IMR-90 (cell line): ENCODE results near the gene HOATZ. TPM values are rescaled to one million over a fixed set of nuclear protein-coding genes. Genes with fewer than 3 reads are reported as not detected.

Experiments
- ATAC-seq: fragments of 200-7000 bp; cut with Tn5 transposase; 2 replicates; pipeline ENCODE4 v1.9.1; 2020; ENCODE audit warnings: low read depth, mild to moderate bottlenecking, moderate library complexity
- BruUV-seq: library from RNA; stranded (reverse); fragments of 400-500 nt; replicated peaks from 2 replicates; lab custom pipeline; 2021; lab: Mats Ljungman, UMichigan
- CTCF ChIA-PET: fragments of 300-600 bp; formaldehyde crosslinking; extraction: SDS; loops from one replicate; lab custom pipeline; 2021; ENCODE audit warnings: antibody characterized with exemption; lab: Yijun Ruan, JAX
- POLR2A ChIA-PET: fragments of 300-600 bp; sonication (Branson Sonifier 250); formaldehyde crosslinking; loops from one replicate; lab custom pipeline; 2022; ENCODE audit warnings: antibody characterized with exemption; ENCODE audit not compliant: unreplicated experiment; lab: Charles Lee
- DNase-seq: peaks from one replicate; pipeline ENCODE4 v3.0.0; 2013
- H2AFZ ChIP-seq: replicated peaks from 2 replicates; pipeline ENCODE3; 2013; ENCODE audit warnings: low read length, mild to moderate bottlenecking; ENCODE audit not compliant: poor library complexity
- H2AK5ac ChIP-seq: 2 replicates; pipeline ENCODE4 v1.6.1; 2013; ENCODE audit warnings: low read depth, low read length, inconsistent platforms
- H2AK9ac ChIP-seq: replicated peaks from 2 replicates; pipeline ENCODE3; 2013; ENCODE audit warnings: mild to moderate bottlenecking, low read depth, low read length, moderate library complexity; ENCODE audit not compliant: poor library complexity
- H2BK120ac ChIP-seq: 2 replicates; pipeline ENCODE4 v1.6.1; 2013; ENCODE audit warnings: low read depth, low read length, inconsistent platforms
- H2BK15ac ChIP-seq: 3 replicates; pipeline ENCODE4 v1.6.1; 2013; ENCODE audit warnings: low read depth, low read length, inconsistent platforms
- H2BK20ac ChIP-seq: 2 replicates; pipeline ENCODE4 v1.6.1; 2013; ENCODE audit warnings: low read depth, mild to moderate bottlenecking, inconsistent platforms, low read length, moderate library complexity
- H2BK5ac ChIP-seq: 2 replicates; pipeline ENCODE4 v1.6.1; 2013; ENCODE audit warnings: mild to moderate bottlenecking, low read depth, low read length, inconsistent platforms; ENCODE audit not compliant: poor library complexity, severe bottlenecking
- H3K14ac ChIP-seq: replicated peaks from 2 replicates; pipeline ENCODE4 v1.6.1; 2013; ENCODE audit warnings: low read depth, low read length, inconsistent platforms
- H3K18ac ChIP-seq: 2 replicates; pipeline ENCODE4 v1.6.1; 2013; ENCODE audit warnings: low read depth, low read length, control low read depth
- H3K23ac ChIP-seq: 2 replicates; pipeline ENCODE4 v1.6.1; 2013; ENCODE audit warnings: low read depth, low read length, inconsistent platforms
- H3K27ac ChIP-seq: 2 replicates; pipeline ENCODE4 v1.5.1; 2013; ENCODE audit warnings: mild to moderate bottlenecking, control low read depth, low read length; ENCODE audit not compliant: insufficient read depth
- H3K27me3 ChIP-seq: 2 replicates; pipeline ENCODE4 v1.6.1; 2013; ENCODE audit warnings: low read length; ENCODE audit not compliant: control insufficient read depth, insufficient read depth
- H3K36me3 ChIP-seq: 2 replicates; pipeline ENCODE4 v1.6.1; 2013; ENCODE audit warnings: low read length, mixed read lengths; ENCODE audit not compliant: control insufficient read depth, insufficient read depth
- H3K4ac ChIP-seq: 2 replicates; pipeline ENCODE4 v1.6.1; 2013; ENCODE audit warnings: low read depth, low read length, inconsistent platforms
- H3K4me1 ChIP-seq: 2 replicates; pipeline ENCODE4 v1.6.1; 2013; ENCODE audit warnings: low read length, mixed read lengths; ENCODE audit not compliant: control insufficient read depth, insufficient read depth
- H3K4me2 ChIP-seq: 2 replicates; pipeline ENCODE4 v1.6.1; 2013; ENCODE audit warnings: low read depth, mild to moderate bottlenecking, control low read depth, low read length, moderate library complexity
- H3K4me3 ChIP-seq: 2 replicates; pipeline ENCODE4 v1.5.1; 2013; ENCODE audit warnings: low read depth, mild to moderate bottlenecking, control low read depth, low read length, moderate library complexity; ENCODE audit not compliant: insufficient read depth
- H3K56ac ChIP-seq: 2 replicates; pipeline ENCODE4 v1.6.1; 2013; ENCODE audit warnings: low read length, inconsistent platforms; ENCODE audit not compliant: insufficient read depth; ENCODE audit errors: extremely low read depth
- H3K79me1 ChIP-seq, 2 experiments: 2 replicates each; pipeline ENCODE4 v1.6.1; 2013; ENCODE audit warnings: low read length in 2 of 2, inconsistent platforms in 1 of 2, low read depth in 1 of 2
- H3K9ac ChIP-seq: 2 replicates; pipeline ENCODE4 v1.6.1; 2013; ENCODE audit warnings: low read depth, low read length, control low read depth
- H3K9me1 ChIP-seq: 2 replicates; pipeline ENCODE4 v1.6.1; 2013; ENCODE audit warnings: low read length, inconsistent platforms; ENCODE audit not compliant: insufficient read depth
- H3K9me3 ChIP-seq: 2 replicates; pipeline ENCODE4 v1.6.1; 2013; ENCODE audit warnings: low read length; ENCODE audit not compliant: control insufficient read depth, insufficient read depth
- H4K20me1 ChIP-seq: 2 replicates; pipeline ENCODE4 v1.6.1; 2013; ENCODE audit warnings: low read length, inconsistent platforms; ENCODE audit not compliant: insufficient read depth
- H4K5ac ChIP-seq: 2 replicates; pipeline ENCODE4 v1.6.1; 2013; ENCODE audit warnings: mild to moderate bottlenecking, low read depth, low read length, control low read depth
- H4K8ac ChIP-seq, 2 experiments: 2 replicates each; pipeline ENCODE4 v1.6.1; 2013; ENCODE audit warnings: low read depth in 2 of 2, low read length in 2 of 2, control low read depth in 1 of 2, inconsistent platforms in 1 of 2
- H4K91ac ChIP-seq: 2 replicates; pipeline ENCODE4 v1.6.1; 2013; ENCODE audit warnings: low read depth, low read length, inconsistent platforms; ENCODE audit not compliant: insufficient read depth
- BHLHE40 ChIP-seq: fragments of 150-350 bp; IDR thresholded peaks from 2 replicates; pipeline ENCODE4 v1.6.1; 2016; ENCODE audit warnings: mild to moderate bottlenecking, low read depth, low read length
- CEBPB ChIP-seq: IDR thresholded peaks from 2 replicates; pipeline ENCODE4 v1.6.1; 2012; ENCODE audit warnings: low read depth, low read length, improper control_type of control experiment
- CHD1 ChIP-seq: IDR thresholded peaks from 2 replicates; pipeline ENCODE4 v1.6.1; 2012; ENCODE audit warnings: low read depth, low read length, improper control_type of control experiment
- ELK1 ChIP-seq: fragments of 150-350 bp; IDR thresholded peaks from 2 replicates; pipeline ENCODE4 v1.6.1; 2016; ENCODE audit warnings: low read depth, mild to moderate bottlenecking, low read length, moderate library complexity, borderline replicate concordance
- FOS ChIP-seq: fragments of 150-350 bp; IDR thresholded peaks from 2 replicates; pipeline ENCODE4 v1.6.1; 2016; ENCODE audit warnings: low read depth, low read length
- MAZ ChIP-seq: IDR thresholded peaks from 2 replicates; pipeline ENCODE4 v1.6.1; 2012; ENCODE audit warnings: low read depth, mild to moderate bottlenecking, low read length, improper control_type of control experiment, moderate library complexity, borderline replicate concordance
- MXI1 ChIP-seq: IDR thresholded peaks from 2 replicates; pipeline ENCODE4 v1.6.1; 2012; ENCODE audit warnings: low read depth, mild to moderate bottlenecking, low read length, moderate library complexity, borderline replicate concordance
- NFE2L2 ChIP-seq: fragments of 150-350 bp; IDR thresholded peaks from 2 replicates; pipeline ENCODE4 v1.6.1; 2016; ENCODE audit warnings: low read depth, mild to moderate bottlenecking, low read length
- POLR2A ChIP-seq: IDR thresholded peaks from 2 replicates; pipeline ENCODE4 v1.6.1; 2012; ENCODE audit warnings: mild to moderate bottlenecking, low read depth, low read length
- RAD21 ChIP-seq: IDR thresholded peaks from 2 replicates; pipeline ENCODE4 v1.6.1; 2012; ENCODE audit warnings: low read length, improper control_type of control experiment
- RCOR1 ChIP-seq: IDR thresholded peaks from 2 replicates; pipeline ENCODE4 v1.6.1; 2012; ENCODE audit warnings: mild to moderate bottlenecking, low read length, improper control_type of control experiment; ENCODE audit not compliant: insufficient replicate concordance
- RFX5 ChIP-seq: IDR thresholded peaks from 2 replicates; pipeline ENCODE4 v1.8.0; 2012; ENCODE audit warnings: low read depth, mild to moderate bottlenecking, low read length, moderate library complexity
- SMC3 ChIP-seq: fragments of 150-350 bp; IDR thresholded peaks from 2 replicates; pipeline ENCODE4 v1.6.1; 2016; ENCODE audit warnings: low read depth, mild to moderate bottlenecking, antibody characterized with exemption, low read length, moderate library complexity
- WGBS, 2 experiments: methylation state at CpG; one replicate each; pipeline versions ENCODE4 v1.1.5 to v1.1.7; 2013; ENCODE audit warnings: missing lambda C conversion rate in 2 of 2; ENCODE audit not compliant: insufficient read length in 1 of 2; ENCODE audit errors: extremely low coverage in 2 of 2; 5-methylcytosine and 5-hydroxymethylcytosine counted together
- dilution Hi-C: fragments of 300-500 bp; cut with HindIII; formaldehyde crosslinking; loops from one replicate; pipeline ENCODE4 v1.14.3; 2018; ENCODE audit warnings: low sequenced_read_pairs; ENCODE audit not compliant: unreplicated experiment
- in situ Hi-C: fragments of 300-500 bp; cut with MboI; formaldehyde crosslinking; loops from 3 replicates; pipeline ENCODE4 v1.14.3; 2019; ENCODE audit warnings: low sequenced_read_pairs, inconsistent platforms, mixed read lengths
- intact Hi-C: fragments of 100-400 bp; cut with micrococcal nuclease; formaldehyde crosslinking; loops from 2 replicates; pipeline ENCODE4 v1.10.0; 2022
- polyA plus RNA-seq, 3 experiments: library from polyadenylated mRNA; depleted of rRNA; stranded (reverse); fragments of >200 nt; gene quantifications; 2 replicates each; pipeline ENCODE4 v1.2.3, GENCODE V29; 2012; ENCODE audit warnings: low replicate concordance in 1 of 3
- total RNA-seq: library from RNA; depleted of rRNA; stranded (reverse); fragments of >200 nt; gene quantifications from 2 replicates; pipeline ENCODE4 v1.2.3, GENCODE V29; 2012
- TF ChIP-seq, protein P1 (sequence below): conservative IDR thresholded peaks from 2 replicates; pipeline ENCODE4 v1.5.1; 2012; ENCODE audit warnings: mild to moderate bottlenecking, low read depth, low read length, improper control_type of control experiment

The HOATZ gene
- total and polyA plus RNA-seq, 2 of the 4 experiments (the other 2 are of a cell fraction): not detected

DNA sequence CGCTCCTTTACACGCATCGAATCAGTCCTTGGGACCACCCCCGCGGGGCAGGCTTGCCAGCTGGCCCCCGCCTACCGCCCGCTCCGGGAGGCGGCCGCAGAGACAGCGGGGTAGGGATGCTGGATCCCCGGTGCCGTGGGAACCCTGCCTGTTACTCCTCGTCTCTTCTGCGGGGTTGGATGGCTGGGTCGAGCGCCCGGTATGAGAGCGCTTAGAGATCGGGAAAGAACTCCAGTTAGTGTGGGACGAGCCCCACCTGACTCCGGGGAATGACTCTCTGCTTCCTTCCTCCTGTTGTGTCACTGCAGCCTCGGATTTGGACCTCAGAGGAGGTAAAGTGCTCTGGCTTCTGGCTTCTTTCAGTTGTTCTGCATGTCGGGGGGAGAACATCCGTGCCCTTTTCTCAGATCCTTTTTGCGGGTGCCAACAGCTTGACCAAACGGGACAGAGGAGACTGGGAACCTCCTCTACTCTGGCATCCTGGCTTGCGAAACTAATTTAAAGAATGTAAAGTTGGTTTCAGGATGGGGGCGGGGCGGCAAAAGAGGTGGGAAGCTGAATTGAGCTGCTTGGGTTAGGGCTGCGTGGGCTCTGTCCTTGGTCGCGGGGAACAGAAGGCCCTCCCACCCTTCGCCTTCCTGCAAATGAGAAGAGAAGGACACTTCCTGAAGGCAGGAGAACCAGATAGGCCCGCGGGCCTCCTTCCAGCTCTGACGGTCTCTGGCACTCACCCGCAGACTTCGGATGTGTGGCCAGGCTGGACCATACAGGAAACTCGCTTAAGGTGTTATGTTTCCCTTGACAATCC, 26.9 kb downstream of the HOATZ start:
- intact Hi-C loops: loop anchor here (1.0 kb wide), 1 partner anchor 87 kb away; no protein-coding TSS in a partner anchor
- dilution Hi-C loops: no loop called here
- peak overlapping the region; percentile 64 for H2BK5ac ChIP-seq
- H3K23ac ChIP-seq: peak overlapping the region; percentile 71
- H4K91ac ChIP-seq: peak overlapping the region; percentile 94
- H3K9me3 ChIP-seq: no peaks in the 10 kb centered on the region; the same call in 1 of the 2 replicates
- peak overlapping the region; percentile 85 for H3K4me3 ChIP-seq
- H2AK5ac ChIP-seq: peak overlapping the region; percentile 91
- WGBS, 2 experiments: 2% methylated on average over 16 of the region's 41 CpGs; no CpG with 5 or more reads in 1 of the 2 experiments
- H3K27ac ChIP-seq: peak overlapping the region; percentile 73
- POLR2A ChIA-PET: no interaction called here
- peak overlapping the region; percentile 63 for H2BK20ac ChIP-seq
- peak overlapping the region; percentile 78 for H2BK120ac ChIP-seq
- in situ Hi-C loops: no loop called here
- CTCF ChIA-PET: interaction anchor here (0.6 kb wide), 1 partner anchor 169 kb away, joined by 4 read pairs; no protein-coding TSS in a partner anchor
- peak overlapping the region; percentile 82 for H3K9ac ChIP-seq
- peak overlapping the region; percentile 84 for H2AK9ac ChIP-seq
- peak overlapping the region; percentile 55 for H3K18ac ChIP-seq
- peak; percentile 92 for DNase-seq
- peak overlapping the region; percentile 94 for H3K14ac ChIP-seq
- H3K4me1 ChIP-seq: peaks cover 17% of the 10 kb centered on the region
- peak overlapping the region; percentile 85; the same call in 1 of the 3 replicates for H2BK15ac ChIP-seq
- ATAC-seq: peak; percentile 68
- TF ChIP-seq ELK1 (no peak), RCOR1 (peak; percentile 9), SMC3 (no peak), CHD1 (no peak), RFX5 (no peak), CEBPB (peak; percentile 69), FOS (no peak), MXI1 (no peak), NFE2L2 (no peak), MAZ (peak; percentile 38; the same call in 1 of the 2 replicates), BHLHE40 (no peak), RAD21 (no peak), POLR2A (peak; percentile 76)
- TF ChIP-seq, protein P1, sequence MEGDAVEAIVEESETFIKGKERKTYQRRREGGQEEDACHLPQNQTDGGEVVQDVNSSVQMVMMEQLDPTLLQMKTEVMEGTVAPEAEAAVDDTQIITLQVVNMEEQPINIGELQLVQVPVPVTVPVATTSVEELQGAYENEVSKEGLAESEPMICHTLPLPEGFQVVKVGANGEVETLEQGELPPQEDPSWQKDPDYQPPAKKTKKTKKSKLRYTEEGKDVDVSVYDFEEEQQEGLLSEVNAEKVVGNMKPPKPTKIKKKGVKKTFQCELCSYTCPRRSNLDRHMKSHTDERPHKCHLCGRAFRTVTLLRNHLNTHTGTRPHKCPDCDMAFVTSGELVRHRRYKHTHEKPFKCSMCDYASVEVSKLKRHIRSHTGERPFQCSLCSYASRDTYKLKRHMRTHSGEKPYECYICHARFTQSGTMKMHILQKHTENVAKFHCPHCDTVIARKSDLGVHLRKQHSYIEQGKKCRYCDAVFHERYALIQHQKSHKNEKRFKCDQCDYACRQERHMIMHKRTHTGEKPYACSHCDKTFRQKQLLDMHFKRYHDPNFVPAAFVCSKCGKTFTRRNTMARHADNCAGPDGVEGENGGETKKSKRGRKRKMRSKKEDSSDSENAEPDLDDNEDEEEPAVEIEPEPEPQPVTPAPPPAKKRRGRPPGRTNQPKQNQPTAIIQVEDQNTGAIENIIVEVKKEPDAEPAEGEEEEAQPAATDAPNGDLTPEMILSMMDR: no peak
- no peaks in the 10 kb centered on the region for H3K27me3 ChIP-seq
- peak overlapping the region; percentile 86 for H2AFZ ChIP-seq
- H3K56ac ChIP-seq: peak overlapping the region; percentile 95
- peak overlapping the region; percentile 62 for H4K5ac ChIP-seq
- H4K20me1 ChIP-seq: peaks cover 18% of the 10 kb centered on the region
- H3K36me3 ChIP-seq: peaks cover 24% of the 10 kb centered on the region
- peak overlapping the region; percentile 72 for H3K4me2 ChIP-seq
- BruUV-seq: no TSS peak
- H3K79me1 ChIP-seq: peaks cover 28 to 72% of the 10 kb centered on the region in 2 experiments
- H3K9me1 ChIP-seq: peaks cover 27% of the 10 kb centered on the region
- H4K8ac ChIP-seq: peak overlapping the region; percentile 78 to 82
- H3K4ac ChIP-seq: peak overlapping the region; percentile 88
